Erythroblast (primary cell): ENCODE data around the gene MAN2C1.
"Not testable (repeated sequence)": the region's sequence is repeated elsewhere in the genome, so short reads cannot be mapped to it uniquely, and the experiment has no call there.

Source experiments
- GATA1 ChIP-seq: IDR thresholded peaks from 2 replicates; pipeline ENCODE4 v1.6.1; 2011; ENCODE audit warnings: low read depth, mild to moderate bottlenecking, control low read depth, low read length, moderate library complexity
- POLR2A ChIP-seq: IDR thresholded peaks from 2 replicates; pipeline ENCODE4 v1.6.1; 2011; ENCODE audit warnings: mild to moderate bottlenecking, low read length

DNA sequence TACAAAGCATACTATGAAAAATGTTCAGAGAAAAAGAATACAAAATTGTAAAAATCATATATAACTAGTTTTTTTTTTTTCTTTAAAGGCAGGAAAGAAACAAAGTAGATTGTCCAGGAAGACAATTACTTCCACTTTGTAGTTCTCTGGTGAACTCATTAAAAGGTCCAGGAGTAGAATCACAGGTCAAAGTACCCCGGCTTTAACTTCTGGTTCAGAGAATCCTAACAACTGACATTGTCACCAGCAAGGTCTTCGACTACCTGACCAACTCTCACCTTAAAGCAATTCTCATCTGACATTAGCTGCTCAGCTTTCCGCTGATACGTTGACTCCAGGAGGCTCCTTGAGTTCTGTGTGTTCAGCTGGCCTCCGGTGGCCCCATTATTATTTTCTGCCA, 15.6 kb upstream of the MAN2C1 start:
- TF ChIP-seq POLR2A, GATA1: not testable (repeated sequence)
